GM23248 (cell line): ENCODE data around the gene TMTC1. TPM values are rescaled to one million over a fixed set of nuclear protein-coding genes. Genes with fewer than 3 reads are reported as not detected.

ENCODE experiments used
- DNase-seq: peaks from one replicate; pipeline ENCODE4 v3.0.0-alpha.2; 2015
- H2AFZ ChIP-seq: fragments of 200-600 bp; sonication (generic); 2 replicates; pipeline ENCODE4 v1.6.1; 2016; ENCODE audit warnings: antibody characterized with exemption
- H3F3A ChIP-seq: fragments of 200-600 bp; sonication (generic); 2 replicates; pipeline ENCODE4 v1.6.1; 2016; ENCODE audit warnings: mild to moderate bottlenecking, antibody characterized with exemption, mixed run types; ENCODE audit not compliant: insufficient read depth
- H3K27ac ChIP-seq: fragments of 200-600 bp; sonication (generic); 2 replicates; pipeline ENCODE4 v1.5.1; 2016; ENCODE audit warnings: mild to moderate bottlenecking
- H3K27me3 ChIP-seq: fragments of 200-600 bp; sonication (generic); replicated peaks from 2 replicates; pipeline ENCODE4 v1.6.1; 2016; ENCODE audit warnings: mild to moderate bottlenecking; ENCODE audit not compliant: insufficient read depth
- H3K36me3 ChIP-seq: fragments of 200-600 bp; sonication (generic); 2 replicates; pipeline ENCODE4 v1.6.1; 2016; ENCODE audit warnings: low read depth, mild to moderate bottlenecking
- H3K4me1 ChIP-seq: fragments of 200-600 bp; sonication (generic); 2 replicates; pipeline ENCODE4 v1.6.1; 2016; ENCODE audit warnings: mild to moderate bottlenecking; ENCODE audit not compliant: insufficient read depth
- H3K4me2 ChIP-seq: fragments of 200-600 bp; sonication (generic); one replicate; pipeline ENCODE4 v1.6.1; 2016; ENCODE audit warnings: mild to moderate bottlenecking; ENCODE audit not compliant: unreplicated experiment
- H3K4me3 ChIP-seq: fragments of 200-600 bp; sonication (generic); 2 replicates; pipeline ENCODE4 v1.5.1; 2016; ENCODE audit warnings: mild to moderate bottlenecking
- H3K79me2 ChIP-seq: fragments of 200-600 bp; sonication (generic); 2 replicates; pipeline ENCODE4 v1.6.1; 2016; ENCODE audit warnings: mild to moderate bottlenecking; ENCODE audit not compliant: insufficient read depth
- H3K9ac ChIP-seq: fragments of 200-600 bp; sonication (generic); 2 replicates; pipeline ENCODE4 v1.6.1; 2016; ENCODE audit warnings: mild to moderate bottlenecking
- H3K9me2 ChIP-seq: fragments of 200-600 bp; sonication (generic); 2 replicates; pipeline ENCODE4 v1.6.1; 2016; ENCODE audit warnings: mixed run types, mild to moderate bottlenecking, moderate library complexity; ENCODE audit not compliant: insufficient read depth
- H3K9me3 ChIP-seq: fragments of 200-600 bp; sonication (generic); one replicate; pipeline ENCODE4 v1.6.1; 2017; ENCODE audit warnings: low read depth
- H4K20me1 ChIP-seq: fragments of 200-600 bp; sonication (generic); 2 replicates; pipeline ENCODE4 v1.6.0; 2016; ENCODE audit not compliant: insufficient read depth
- EZH2 ChIP-seq: fragments of 200-600 bp; sonication (generic); IDR thresholded peaks from 2 replicates; pipeline ENCODE4 v1.6.1; 2018; ENCODE audit warnings: antibody characterized with exemption, mild to moderate bottlenecking; ENCODE audit not compliant: insufficient read depth, poor library complexity, severe bottlenecking
- EZH2phosphoT487 ChIP-seq: fragments of 200-600 bp; sonication (generic); IDR thresholded peaks from 2 replicates; pipeline ENCODE4 v1.6.1; 2018; ENCODE audit warnings: antibody characterized with exemption, moderate library complexity, mild to moderate bottlenecking, low read depth; ENCODE audit not compliant: insufficient read depth
- WGBS, 2 experiments: methylation state at CpG; one replicate each; pipeline ENCODE4 v1.1.6; 2015 to 2017; ENCODE audit warnings: low lambda C conversion rate in 2 of 2, low coverage in 1 of 2; ENCODE audit errors: missing lambda C conversion rate in 2 of 2; 5-methylcytosine and 5-hydroxymethylcytosine counted together
- in situ Hi-C: fragments of 300-500 bp; cut with MboI; formaldehyde crosslinking; loops from 2 replicates; pipeline ENCODE4 v1.15.0; 2020
- polyA plus RNA-seq: library from polyadenylated mRNA; unstranded; fragments of >200 nt; fragmentation: Nextera tagmentation; extraction: Ambion mirVana; gene quantifications from 2 replicates; pipeline ENCODE4 v1.2.1, GENCODE V29; 2016
- total RNA-seq: library from RNA; depleted of rRNA; stranded (reverse); fragments of >200 nt; shearing (Covaris generic); gene quantifications from 2 replicates; pipeline ENCODE4 v1.2.3, GENCODE V29; 2014

TMTC1 gene
- total and polyA plus RNA-seq, 2 experiments from 2014 or later: 6.8 to 25.3 TPM

- H2AFZ ChIP-seq: no peak overlapping the region
- no peaks in the 10 kb centered on the region for H3K9me2 ChIP-seq
- WGBS, 2 experiments: 72 to 73% methylated on average over 2 of the region's 2 CpGs
- in situ Hi-C loops: no loop called here
- no peaks in the 10 kb centered on the region for H4K20me1 ChIP-seq
- no peaks in the 10 kb centered on the region for H3F3A ChIP-seq
- H3K9ac ChIP-seq: no peak overlapping the region
- no peak for DNase-seq
- no peaks in the 10 kb centered on the region for H3K27me3 ChIP-seq
- no peak overlapping the region for H3K4me3 ChIP-seq
- H3K36me3 ChIP-seq: no peaks in the 10 kb centered on the region
- H3K27ac ChIP-seq: no peak overlapping the region
- H3K79me2 ChIP-seq: no peaks in the 10 kb centered on the region
- no peaks in the 10 kb centered on the region for H3K4me1 ChIP-seq
- TF ChIP-seq EZH2phosphoT487 (no peak), EZH2 (no peak)
- H3K4me2 ChIP-seq: no peak overlapping the region
- H3K9me3 ChIP-seq: no peaks in the 10 kb centered on the region
Observed at GRCh38 chr12:29649722-29650121, 134.0 kb downstream of the TMTC1 start.

GRCh38 chr12:29644536-29645162, 139.1 kb downstream of the TMTC1 start:
- Histone ChIP-seq H3K4me2 (no peak overlapping the region), H3K9me3 (no peaks in the 10 kb centered on the region), H3K36me3 (no peaks in the 10 kb centered on the region), H3K4me3 (no peak overlapping the region), H3F3A (no peaks in the 10 kb centered on the region), H3K79me2 (no peaks in the 10 kb centered on the region), H3K9ac (no peak overlapping the region), H3K4me1 (peaks cover 6% of the 10 kb centered on the region; the same call in 1 of the 2 replicates), H2AFZ (no peak overlapping the region), H3K27ac (no peak overlapping the region), H3K27me3 (no peaks in the 10 kb centered on the region), H4K20me1 (no peaks in the 10 kb centered on the region), H3K9me2 (no peaks in the 10 kb centered on the region)
- peak; percentile 2 for DNase-seq
- TF ChIP-seq EZH2phosphoT487: no peak
- TF ChIP-seq EZH2: no peak
- WGBS, 2 experiments: 97 to 100% methylated on average over 1 of the region's 1 CpG
- in situ Hi-C loops: no loop called here

GRCh38 chr12:29640589-29641345, 143.0 kb downstream of the TMTC1 start:
- no peaks in the 10 kb centered on the region for H3K27me3 ChIP-seq
- H3K4me2 ChIP-seq: no peak overlapping the region
- peak overlapping the region; percentile 35; the same call in 1 of the 2 replicates for H3K27ac ChIP-seq
- peak overlapping the region; percentile 39; the same call in 1 of the 2 replicates for H3K9ac ChIP-seq
- H3K4me3 ChIP-seq: no peak overlapping the region
- 69 to 76% methylated on average over 10 to 13 of the region's 13 CpGs for WGBS, 2 experiments
- TF ChIP-seq EZH2phosphoT487 (no peak), EZH2 (no peak)
- no peaks in the 10 kb centered on the region for H3K9me3 ChIP-seq
- DNase-seq: peak; percentile 46
- no peaks in the 10 kb centered on the region for H3K9me2 ChIP-seq
- H3K79me2 ChIP-seq: no peaks in the 10 kb centered on the region
- in situ Hi-C loops: no loop called here
- H3K4me1 ChIP-seq: peaks cover 6% of the 10 kb centered on the region; the same call in 1 of the 2 replicates
- H4K20me1 ChIP-seq: no peaks in the 10 kb centered on the region
- peak overlapping the region; percentile 58 for H2AFZ ChIP-seq
- no peaks in the 10 kb centered on the region for H3K36me3 ChIP-seq
- no peaks in the 10 kb centered on the region for H3F3A ChIP-seq

- Histone ChIP-seq H3K4me3 (no peak overlapping the region), H3K27me3 (no peaks in the 10 kb centered on the region), H3K4me1 (peaks cover 6% of the 10 kb centered on the region; the same call in 1 of the 2 replicates), H3K4me2 (no peak overlapping the region), H2AFZ (0 out of 2 replicates have a peak overlapping the region, but pooled peaks have one; percentile 58), H3K9ac (no peak overlapping the region), H3K36me3 (no peaks in the 10 kb centered on the region), H3K9me3 (no peaks in the 10 kb centered on the region), H4K20me1 (no peaks in the 10 kb centered on the region), H3K9me2 (no peaks in the 10 kb centered on the region), H3F3A (no peaks in the 10 kb centered on the region), H3K27ac (peak overlapping the region; percentile 35; the same call in 1 of the 2 replicates), H3K79me2 (no peaks in the 10 kb centered on the region)
- WGBS, 2 experiments: 91 to 93% methylated on average over 10 of the region's 10 CpGs
- DNase-seq: no peak
- TF ChIP-seq EZH2: no peak
- TF ChIP-seq EZH2phosphoT487: no peak
- in situ Hi-C loops: no loop called here
Observed at GRCh38 chr12:29639893-29640495, 143.7 kb downstream of the TMTC1 start.
